Astrocyte (in vitro differentiated cells and primary cell): ENCODE data around the gene HSD17B2. TPM values are rescaled to one million over a fixed set of nuclear protein-coding genes. Genes with fewer than 3 reads are reported as not detected.

Experiments used
- DNase-seq: peaks from one replicate; pipeline ENCODE4 v3.0.0-alpha.2; 2010; ENCODE audit warnings: low read depth
- FAIRE-seq: peaks from 2 replicates; lab custom pipeline; 2011; peaks lifted over from hg19 to GRCh38; lab: Jason Lieb, UNC
- H2AFZ ChIP-seq: 2 replicates; pipeline ENCODE4 v1.6.0; 2012; ENCODE audit warnings: low read depth, low read length, inconsistent platforms
- H3K27ac ChIP-seq: 2 replicates; pipeline ENCODE4 v1.5.1; 2011; ENCODE audit warnings: low read depth, low read length, inconsistent platforms
- H3K27me3 ChIP-seq: 2 replicates; pipeline ENCODE4 v1.6.0; 2011; ENCODE audit warnings: low read length, inconsistent platforms; ENCODE audit not compliant: insufficient read depth
- H3K36me3 ChIP-seq: 2 replicates; pipeline ENCODE4 v1.5.1; 2011; ENCODE audit warnings: low read length, inconsistent platforms; ENCODE audit not compliant: insufficient read depth
- H3K4me1 ChIP-seq: 2 replicates; pipeline ENCODE4 v1.5.1; 2011; ENCODE audit warnings: low read length, inconsistent platforms; ENCODE audit not compliant: insufficient read depth
- H3K4me2 ChIP-seq: 2 replicates; pipeline ENCODE4 v1.6.0; 2012; ENCODE audit warnings: low read length, inconsistent platforms
- H3K4me3 ChIP-seq: 2 replicates; pipeline ENCODE4 v1.5.1; 2011; ENCODE audit warnings: low read depth, mild to moderate bottlenecking, low read length, inconsistent platforms; ENCODE audit not compliant: insufficient read depth
- H3K79me2 ChIP-seq: 2 replicates; pipeline ENCODE4 v1.6.0; 2012; ENCODE audit warnings: mild to moderate bottlenecking, low read length, inconsistent platforms; ENCODE audit not compliant: insufficient read depth
- H3K9ac ChIP-seq: 2 replicates; pipeline ENCODE4 v1.6.0; 2012; ENCODE audit warnings: mild to moderate bottlenecking, low read length, inconsistent platforms
- H3K9me3 ChIP-seq: 2 replicates; pipeline ENCODE4 v1.5.1; 2012; ENCODE audit warnings: low read depth, mild to moderate bottlenecking, low read length, inconsistent platforms; ENCODE audit not compliant: insufficient read depth
- H4K20me1 ChIP-seq: 2 replicates; pipeline ENCODE4 v1.6.0; 2012; ENCODE audit warnings: low read length, inconsistent platforms; ENCODE audit not compliant: insufficient read depth
- H3K27ac Mint-ChIP-seq: one replicate; pipeline ENCODE4 v1.8.0; 2021; ENCODE audit warnings: mild to moderate bottlenecking, mixed read lengths; ENCODE audit not compliant: unreplicated experiment
- H3K27me3 Mint-ChIP-seq: one replicate; pipeline ENCODE4 v1.8.0; 2021; ENCODE audit warnings: low read depth, mixed read lengths; ENCODE audit not compliant: unreplicated experiment
- H3K36me3 Mint-ChIP-seq: one replicate; pipeline ENCODE4 v1.8.0; 2021; ENCODE audit warnings: low read depth, mixed read lengths; ENCODE audit not compliant: unreplicated experiment
- H3K4me1 Mint-ChIP-seq: one replicate; pipeline ENCODE4 v1.8.0; 2021; ENCODE audit warnings: low read depth, mixed read lengths; ENCODE audit not compliant: unreplicated experiment
- H3K4me3 Mint-ChIP-seq: one replicate; pipeline ENCODE4 v1.8.0; 2021; ENCODE audit warnings: mild to moderate bottlenecking, moderate library complexity, mixed read lengths; ENCODE audit not compliant: unreplicated experiment
- H3K9me3 Mint-ChIP-seq: one replicate; pipeline ENCODE4 v1.8.0; 2021; ENCODE audit warnings: mild to moderate bottlenecking, mixed read lengths; ENCODE audit not compliant: unreplicated experiment
- EZH2 ChIP-seq: IDR thresholded peaks from 2 replicates; pipeline ENCODE4 v1.6.1; 2012; ENCODE audit warnings: mild to moderate bottlenecking, low read length, inconsistent platforms; ENCODE audit not compliant: insufficient read depth
- total RNA-seq: library from RNA; stranded (reverse); gene quantifications from 2 replicates; pipeline ENCODE4 v1.2.1, GENCODE V29; 2021
- TF ChIP-seq, protein P1 (sequence below): IDR thresholded peaks from 2 replicates; pipeline ENCODE4 v1.5.1; 2011; ENCODE audit warnings: low read depth, mild to moderate bottlenecking, inconsistent platforms, low read length, moderate library complexity; ENCODE audit not compliant: insufficient read depth

HSD17B2 gene
- total RNA-seq, 1 donor from 2014 or later, result 0.20 TPM

DNA sequence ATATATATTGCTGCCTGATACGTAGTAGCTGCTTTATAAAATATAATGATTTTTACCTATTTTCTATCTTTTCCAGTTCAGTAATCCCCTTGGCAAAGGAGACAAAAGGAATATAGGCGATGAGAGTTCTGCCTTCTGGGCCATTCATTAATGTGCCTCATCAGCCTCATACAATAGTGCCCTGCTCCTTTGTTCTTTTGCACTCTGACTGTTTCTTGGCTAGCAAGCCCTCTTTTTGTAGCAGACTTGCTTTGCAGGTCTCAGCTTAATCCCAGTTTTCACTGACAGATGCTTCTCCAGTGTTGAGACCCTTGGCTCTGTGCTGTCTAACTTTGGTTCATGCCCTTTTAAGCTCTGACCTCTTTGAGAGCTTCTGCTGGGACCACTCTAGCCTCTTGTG, 10.4 kb downstream of the HSD17B2 start:
- Histone ChIP-seq H2AFZ (no peak overlapping the region), H3K27me3 (peaks cover 7% of the 10 kb centered on the region), H3K4me3 (no peak overlapping the region), H3K4me2 (no peak overlapping the region), H4K20me1 (no peaks in the 10 kb centered on the region), H3K27ac (no peak overlapping the region), H3K4me1 (peaks cover 13% of the 10 kb centered on the region), H3K9ac (no peak overlapping the region), H3K79me2 (no peaks in the 10 kb centered on the region), H3K9me3 (no peaks in the 10 kb centered on the region), H3K36me3 (no peaks in the 10 kb centered on the region)
- H3K9me3 Mint-ChIP-seq, result peaks cover 1% of the 10 kb centered on the region
- no peak for TF ChIP-seq EZH2
- TF ChIP-seq, protein P1, sequence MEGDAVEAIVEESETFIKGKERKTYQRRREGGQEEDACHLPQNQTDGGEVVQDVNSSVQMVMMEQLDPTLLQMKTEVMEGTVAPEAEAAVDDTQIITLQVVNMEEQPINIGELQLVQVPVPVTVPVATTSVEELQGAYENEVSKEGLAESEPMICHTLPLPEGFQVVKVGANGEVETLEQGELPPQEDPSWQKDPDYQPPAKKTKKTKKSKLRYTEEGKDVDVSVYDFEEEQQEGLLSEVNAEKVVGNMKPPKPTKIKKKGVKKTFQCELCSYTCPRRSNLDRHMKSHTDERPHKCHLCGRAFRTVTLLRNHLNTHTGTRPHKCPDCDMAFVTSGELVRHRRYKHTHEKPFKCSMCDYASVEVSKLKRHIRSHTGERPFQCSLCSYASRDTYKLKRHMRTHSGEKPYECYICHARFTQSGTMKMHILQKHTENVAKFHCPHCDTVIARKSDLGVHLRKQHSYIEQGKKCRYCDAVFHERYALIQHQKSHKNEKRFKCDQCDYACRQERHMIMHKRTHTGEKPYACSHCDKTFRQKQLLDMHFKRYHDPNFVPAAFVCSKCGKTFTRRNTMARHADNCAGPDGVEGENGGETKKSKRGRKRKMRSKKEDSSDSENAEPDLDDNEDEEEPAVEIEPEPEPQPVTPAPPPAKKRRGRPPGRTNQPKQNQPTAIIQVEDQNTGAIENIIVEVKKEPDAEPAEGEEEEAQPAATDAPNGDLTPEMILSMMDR, result no peak
- no peak overlapping the region for H3K4me3 Mint-ChIP-seq
- FAIRE-seq (no peak), DNase-seq (no peak)
- H3K36me3 Mint-ChIP-seq, result no peaks in the 10 kb centered on the region
- no peak overlapping the region for H3K27ac Mint-ChIP-seq
- H3K4me1 Mint-ChIP-seq, result peaks cover 8% of the 10 kb centered on the region
- peaks cover 17% of the 10 kb centered on the region for H3K27me3 Mint-ChIP-seq

DNA sequence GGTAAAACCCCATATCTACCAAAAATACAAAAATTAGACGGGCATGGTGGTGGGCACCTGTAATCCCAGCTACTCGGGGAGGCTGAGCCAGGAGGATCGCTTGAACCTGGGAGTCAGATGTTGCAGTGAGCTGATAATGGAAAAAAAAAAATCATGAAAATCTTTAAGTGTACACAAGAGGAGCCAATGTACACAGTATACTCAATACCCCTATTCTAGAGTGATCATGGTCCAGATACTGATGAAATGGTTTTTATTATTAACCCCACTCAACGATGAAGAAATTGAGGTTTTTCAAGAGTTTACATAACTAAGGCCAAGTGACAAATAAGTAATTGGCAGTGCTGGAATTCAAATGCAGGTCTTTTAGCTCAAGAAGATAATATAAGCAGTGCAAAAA, 11.5 kb downstream of the HSD17B2 start:
- DNase-seq (no peak), FAIRE-seq (no peak)
- peaks cover 7% of the 10 kb centered on the region for H3K27me3 ChIP-seq
- H3K27ac ChIP-seq, result no peak overlapping the region
- H3K36me3 ChIP-seq, result no peaks in the 10 kb centered on the region
- no peaks in the 10 kb centered on the region for H3K79me2 ChIP-seq
- Mint-ChIP-seq H3K27me3 (peaks cover 24% of the 10 kb centered on the region), H3K9me3 (peaks cover 1% of the 10 kb centered on the region), H3K4me1 (peaks cover 8% of the 10 kb centered on the region), H3K27ac (no peak overlapping the region), H3K36me3 (no peaks in the 10 kb centered on the region), H3K4me3 (no peak overlapping the region)
- peaks cover 13% of the 10 kb centered on the region for H3K4me1 ChIP-seq
- no peak overlapping the region for H2AFZ ChIP-seq
- no peak overlapping the region for H3K9ac ChIP-seq
- TF ChIP-seq EZH2, result no peak
- TF ChIP-seq, protein P1, result no peak
- H3K4me2 ChIP-seq, result no peak overlapping the region
- H3K4me3 ChIP-seq, result no peak overlapping the region
- H3K9me3 ChIP-seq, result no peaks in the 10 kb centered on the region
- no peaks in the 10 kb centered on the region for H4K20me1 ChIP-seq

DNA sequence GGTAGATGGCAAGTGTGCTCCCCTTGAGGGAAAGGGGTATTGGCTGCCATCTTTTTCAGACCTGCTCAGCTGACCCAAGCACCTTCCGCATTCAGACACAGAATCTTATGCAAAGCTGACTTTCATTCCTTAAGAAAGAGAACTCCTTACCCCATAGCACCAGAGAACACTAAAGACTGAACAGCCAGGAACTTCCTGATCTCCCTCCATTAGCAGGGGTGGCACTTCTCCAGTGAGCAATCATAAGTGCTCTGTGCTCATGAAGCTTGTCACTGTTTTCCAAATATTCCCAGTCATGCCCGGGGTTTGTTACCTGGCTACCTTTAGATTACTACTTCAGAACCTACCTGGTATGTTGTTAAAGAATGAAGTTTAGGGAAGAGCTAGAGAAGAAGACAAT, 11.9 kb downstream of the HSD17B2 start:
- FAIRE-seq, result no peak
- H3K27me3 ChIP-seq, result peaks cover 7% of the 10 kb centered on the region
- no peak for TF ChIP-seq EZH2
- TF ChIP-seq, protein P1, result no peak

More for the DNA sequence above, 11.9 kb downstream of the HSD17B2 start:
- no peaks in the 10 kb centered on the region for H3K9me3 Mint-ChIP-seq
- H3K27ac Mint-ChIP-seq, result no peak overlapping the region
- no peak overlapping the region for H3K4me3 ChIP-seq
- H2AFZ ChIP-seq, result no peak overlapping the region
- no peak overlapping the region for H3K9ac ChIP-seq
- no peak overlapping the region for H3K4me2 ChIP-seq
- no peak overlapping the region for H3K27ac ChIP-seq
- DNase-seq, result no peak
- no peaks in the 10 kb centered on the region for H4K20me1 ChIP-seq
- no peak overlapping the region for H3K4me3 Mint-ChIP-seq
- no peaks in the 10 kb centered on the region for H3K36me3 ChIP-seq
- peaks cover 26% of the 10 kb centered on the region for H3K27me3 Mint-ChIP-seq
- H3K79me2 ChIP-seq, result no peaks in the 10 kb centered on the region
- no peaks in the 10 kb centered on the region for H3K36me3 Mint-ChIP-seq
- peaks cover 8% of the 10 kb centered on the region for H3K4me1 Mint-ChIP-seq
- peaks cover 13% of the 10 kb centered on the region for H3K4me1 ChIP-seq
- H3K9me3 ChIP-seq, result no peaks in the 10 kb centered on the region
